GM12878 (cell line): Measurements from ENCODE around the gene TARBP1. TPM values are rescaled to one million over a fixed set of nuclear protein-coding genes. Genes with fewer than 3 reads are reported as not detected.

ENCODE experiments used
- ATF7 ChIP-seq: fragments of 450-650 bp; IDR thresholded peaks from 2 replicates; pipeline ENCODE4 v1.6.1; 2016; ENCODE audit warnings: low read depth, mild to moderate bottlenecking
- CBX3 ChIP-seq: fragments of 200-600 bp; sonication (generic); IDR thresholded peaks from 2 replicates; pipeline ENCODE4 v1.6.1; 2016; ENCODE audit warnings: low read depth, borderline replicate concordance
- CEBPB ChIP-seq, 2 experiments: fragments of 150-350 bp in 1 of 2; IDR thresholded peaks; 2 replicates each; pipeline ENCODE4 v1.6.1; 2012 to 2014; ENCODE audit warnings: low read depth in 2 of 2, low read length in 2 of 2, borderline replicate concordance in 1 of 2, inconsistent platforms in 1 of 2
- CREB1 ChIP-seq: IDR thresholded peaks from 2 replicates; pipeline ENCODE4 v1.6.1; 2012; ENCODE audit warnings: low read depth, mild to moderate bottlenecking, inconsistent platforms
- CREM ChIP-seq: IDR thresholded peaks from 2 replicates; pipeline ENCODE4 v1.6.1; 2014; ENCODE audit warnings: antibody characterized with exemption, low read depth
- EGR1 ChIP-seq, 2 experiments: IDR thresholded peaks; 1 replicate in 1 of 2; 2 replicates in 1 of 2; pipeline ENCODE4 v1.6.1; 2011 to 2012; ENCODE audit warnings: low read depth in 2 of 2, low read length in 2 of 2, borderline replicate concordance in 1 of 2, mild to moderate bottlenecking in 1 of 2, moderate library complexity in 1 of 2
- FOS ChIP-seq: IDR thresholded peaks from 3 replicates; pipeline ENCODE4 v1.6.1; 2011; ENCODE audit warnings: borderline replicate concordance; ENCODE audit not compliant: insufficient read length; ENCODE audit errors: extremely low read depth
- FOXM1 ChIP-seq: IDR thresholded peaks from 2 replicates; pipeline ENCODE4 v1.6.1; 2012; ENCODE audit warnings: low read depth, mild to moderate bottlenecking, inconsistent platforms, low read length, moderate library complexity
- HCFC1 ChIP-seq: fragments of 150-350 bp; IDR thresholded peaks from 2 replicates; pipeline ENCODE4 v1.6.1; 2014; ENCODE audit warnings: low read length
- IRF4 ChIP-seq: IDR thresholded peaks from 2 replicates; pipeline ENCODE4 v1.6.1; 2011; ENCODE audit warnings: low read depth, low read length
- MEF2B ChIP-seq: fragments of 450-650 bp; IDR thresholded peaks from 2 replicates; pipeline ENCODE4 v1.6.1; 2018; ENCODE audit warnings: mild to moderate bottlenecking, moderate library complexity; ENCODE audit not compliant: partially characterized antibody, poor library complexity, severe bottlenecking
- MYB ChIP-seq: fragments of 150-350 bp; IDR thresholded peaks from 2 replicates; pipeline ENCODE4 v1.6.1; 2014; ENCODE audit warnings: mild to moderate bottlenecking, low read depth, low read length, borderline replicate concordance
- PKNOX1 ChIP-seq: fragments of 450-650 bp; IDR thresholded peaks from 2 replicates; pipeline ENCODE4 v1.6.1; 2016; ENCODE audit warnings: mild to moderate bottlenecking
- PML ChIP-seq: IDR thresholded peaks from 2 replicates; pipeline ENCODE4 v1.6.1; 2012; ENCODE audit warnings: low read length, inconsistent platforms
- RB1 ChIP-seq: fragments of 450-650 bp; formaldehyde crosslinking; IDR thresholded peaks from 2 replicates; pipeline ENCODE4 v1.6.1; 2017; ENCODE audit warnings: mild to moderate bottlenecking, borderline replicate concordance
- RELB ChIP-seq: fragments of 450-650 bp; IDR thresholded peaks from 2 replicates; pipeline ENCODE4 v1.6.1; 2017; ENCODE audit warnings: low read depth, mild to moderate bottlenecking, moderate library complexity
- RUNX3 ChIP-seq: IDR thresholded peaks from 2 replicates; pipeline ENCODE4 v1.6.1; 2012; ENCODE audit warnings: low read length, inconsistent platforms
- SREBF2 ChIP-seq: IDR thresholded peaks from 2 replicates; pipeline ENCODE4 v1.6.1; 2012; ENCODE audit warnings: mild to moderate bottlenecking, low read length
- TBL1XR1 ChIP-seq: IDR thresholded peaks from 2 replicates; pipeline ENCODE4 v1.6.1; 2012; ENCODE audit warnings: low read depth, low read length, improper control_type of control experiment
- WRNIP1 ChIP-seq: IDR thresholded peaks from 2 replicates; pipeline ENCODE4 v1.6.1; 2011; ENCODE audit warnings: low read depth, low read length, improper control_type of control experiment, borderline replicate concordance
- ZNF207 ChIP-seq: fragments of 450-650 bp; IDR thresholded peaks from 2 replicates; pipeline ENCODE4 v1.6.1; 2014; ENCODE audit warnings: antibody characterized with exemption, mild to moderate bottlenecking, borderline replicate concordance
- ZNF622 ChIP-seq: fragments of 450-650 bp; IDR thresholded peaks from 2 replicates; pipeline ENCODE4 v1.6.1; 2017; ENCODE audit warnings: mild to moderate bottlenecking, inconsistent platforms
- polyA plus RNA-seq, 11 experiments: library from polyadenylated mRNA; depleted of rRNA in 4 of 11; unstranded in 6 of 11; stranded (reverse) in 5 of 11; fragments of >200 nt; fragmentation: Nextera tagmentation in 4 of 11; fragmentation: Illumina TruSeq in 1 of 11; extraction: Ambion mirVana in 4 of 11; extraction: Trizol in 1 of 11; gene quantifications; 1 replicate in 1 of 11; 2 replicates in 10 of 11; pipeline versions ENCODE4 v1.2.1 to v1.2.3, GENCODE V29; 2011 to 2016; ENCODE audit warnings: inconsistent platforms in 2 of 11, missing spikeins in 2 of 11, low read depth in 1 of 11
- total RNA-seq, 4 experiments: library from RNA; depleted of rRNA in 3 of 4; stranded (reverse); fragments of >200 nt in 3 of 4; fragmentation: Illumina TruSeq in 1 of 4; extraction: Trizol in 1 of 4; gene quantifications; 2 replicates each; pipeline versions ENCODE4 v1.2.1 to v1.2.3, GENCODE V29; 2013 to 2021
- TF ChIP-seq, protein P1 (sequence below): fragments of 450-650 bp; IDR thresholded peaks from 2 replicates; pipeline ENCODE4 v1.6.1; 2016; ENCODE audit warnings: mild to moderate bottlenecking, moderate library complexity, borderline replicate concordance

TARBP1 gene
- total and polyA plus RNA-seq, 10 of the 15 experiments (the other 5 are each of a cell fraction or from before 2014, with no cell fraction given) = 10.8 to 94.4 (median 35.3) TPM

DNA sequence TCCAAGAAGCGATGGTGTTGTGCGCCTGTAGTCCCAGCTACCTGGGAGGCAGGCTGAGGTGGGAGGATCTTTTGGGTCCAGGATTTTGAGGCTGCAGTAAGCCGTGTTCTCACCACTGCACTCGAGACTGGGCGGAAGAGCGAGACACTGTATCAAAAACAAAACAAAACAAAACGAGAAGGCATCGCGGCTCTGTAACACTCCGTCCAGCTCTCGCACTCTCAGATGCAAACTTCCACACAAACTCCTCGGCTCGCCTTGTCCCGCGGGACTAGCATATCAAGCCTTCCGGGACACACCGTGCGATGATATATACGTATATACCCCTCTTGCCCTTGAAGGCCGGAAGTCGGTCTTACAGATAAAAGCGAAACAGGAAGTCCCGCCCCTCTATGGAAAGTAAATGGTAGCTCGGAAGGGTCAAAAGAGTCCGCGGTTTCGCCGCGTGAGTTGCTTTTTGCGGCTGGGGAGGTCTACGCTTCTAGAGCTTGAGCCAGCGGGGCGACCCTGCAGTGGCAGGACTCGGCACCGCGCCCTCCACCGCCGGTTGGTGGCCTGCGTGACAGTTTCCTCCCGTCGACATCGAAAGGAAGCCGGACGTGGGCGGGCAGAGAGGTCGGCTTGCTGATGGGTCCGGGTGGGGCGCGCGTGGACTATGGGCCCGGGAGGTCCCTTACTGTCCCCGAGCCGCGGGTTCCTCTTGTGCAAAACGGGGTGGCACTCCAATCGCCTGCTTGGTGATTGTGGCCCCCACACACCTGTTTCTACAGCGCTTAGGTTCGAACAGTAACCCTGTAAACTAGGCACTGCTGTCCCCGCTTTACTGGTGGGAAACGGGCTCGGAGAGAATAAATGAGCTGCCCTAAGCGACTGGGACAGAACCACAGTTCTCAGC, 105.7 kb downstream of the TARBP1 start, which contains the start of gene COA6 (continued):
- TF ChIP-seq FOS (no peak), PKNOX1 (peak; percentile 66), RUNX3 (peak; percentile 100), MYB (peak; percentile 45; the same call in 1 of the 2 replicates), CREB1 (peak; percentile 79), FOXM1 (peak; percentile 26; the same call in 1 of the 2 replicates), RELB (peak; percentile 99), CREM (peak; percentile 74; the same call in 1 of the 2 replicates), ATF7 (peak; percentile 71), SREBF2 (0 out of 2 replicates have a peak, but pooled peaks have one; percentile 27), RB1 (peak; percentile 77; the same call in 1 of the 2 replicates), PML (peak; percentile 87), HCFC1 (peak; percentile 77), ZNF207 (peak; percentile 97), WRNIP1 (no peak), MEF2B (peak; percentile 87), TBL1XR1 (peak; percentile 80; the same call in 1 of the 2 replicates), ZNF622 (no peak), IRF4 (no peak; the same call in 1 of the 2 replicates), EGR1 (IDR thresholded peaks at IDR 0.05; ENCODE audit: borderline replicate concordance in 1 of 2, low read depth in 2 of 2, low read length in 2 of 2) (peak; percentile 74 to 98), CEBPB (IDR thresholded peaks at IDR 0.05; ENCODE audit: borderline replicate concordance in 1 of 2, low read depth in 2 of 2, low read length in 2 of 2) (peak in 1 of 2 experiments; percentile 13; a peak in 1 of 4 replicates), CBX3 (no peak)
- TF ChIP-seq, protein P1, sequence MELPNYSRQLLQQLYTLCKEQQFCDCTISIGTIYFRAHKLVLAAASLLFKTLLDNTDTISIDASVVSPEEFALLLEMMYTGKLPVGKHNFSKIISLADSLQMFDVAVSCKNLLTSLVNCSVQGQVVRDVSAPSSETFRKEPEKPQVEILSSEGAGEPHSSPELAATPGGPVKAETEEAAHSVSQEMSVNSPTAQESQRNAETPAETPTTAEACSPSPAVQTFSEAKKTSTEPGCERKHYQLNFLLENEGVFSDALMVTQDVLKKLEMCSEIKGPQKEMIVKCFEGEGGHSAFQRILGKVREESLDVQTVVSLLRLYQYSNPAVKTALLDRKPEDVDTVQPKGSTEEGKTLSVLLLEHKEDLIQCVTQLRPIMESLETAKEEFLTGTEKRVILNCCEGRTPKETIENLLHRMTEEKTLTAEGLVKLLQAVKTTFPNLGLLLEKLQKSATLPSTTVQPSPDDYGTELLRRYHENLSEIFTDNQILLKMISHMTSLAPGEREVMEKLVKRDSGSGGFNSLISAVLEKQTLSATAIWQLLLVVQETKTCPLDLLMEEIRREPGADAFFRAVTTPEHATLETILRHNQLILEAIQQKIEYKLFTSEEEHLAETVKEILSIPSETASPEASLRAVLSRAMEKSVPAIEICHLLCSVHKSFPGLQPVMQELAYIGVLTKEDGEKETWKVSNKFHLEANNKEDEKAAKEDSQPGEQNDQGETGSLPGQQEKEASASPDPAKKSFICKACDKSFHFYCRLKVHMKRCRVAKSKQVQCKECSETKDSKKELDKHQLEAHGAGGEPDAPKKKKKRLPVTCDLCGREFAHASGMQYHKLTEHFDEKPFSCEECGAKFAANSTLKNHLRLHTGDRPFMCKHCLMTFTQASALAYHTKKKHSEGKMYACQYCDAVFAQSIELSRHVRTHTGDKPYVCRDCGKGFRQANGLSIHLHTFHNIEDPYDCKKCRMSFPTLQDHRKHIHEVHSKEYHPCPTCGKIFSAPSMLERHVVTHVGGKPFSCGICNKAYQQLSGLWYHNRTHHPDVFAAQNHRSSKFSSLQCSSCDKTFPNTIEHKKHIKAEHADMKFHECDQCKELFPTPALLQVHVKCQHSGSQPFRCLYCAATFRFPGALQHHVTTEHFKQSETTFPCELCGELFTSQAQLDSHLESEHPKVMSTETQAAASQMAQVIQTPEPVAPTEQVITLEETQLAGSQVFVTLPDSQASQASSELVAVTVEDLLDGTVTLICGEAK = peak; percentile 99
